GM13976 (cell line): Measurements from ENCODE around the gene PIK3C2G.

Experiments
- DNase-seq: peaks from one replicate; pipeline ENCODE4 v3.0.0; 2012; ENCODE audit warnings: low spot score
- in situ Hi-C: fragments of 300-500 bp; cut with MboI; formaldehyde crosslinking; loops from one replicate; pipeline ENCODE4 v1.12.0; 2022; ENCODE audit warnings: low sequenced_read_pairs, mixed read lengths, inconsistent platforms; ENCODE audit not compliant: unreplicated experiment
- TF ChIP-seq, protein P1 (sequence below): IDR thresholded peaks from 2 replicates; pipeline ENCODE4 v1.5.1; 2012; ENCODE audit warnings: borderline replicate concordance, mild to moderate bottlenecking; ENCODE audit not compliant: insufficient read depth; ENCODE audit errors: extremely low read depth, missing control alignments, control extremely low read depth

Gene PIK3C2G

DNA sequence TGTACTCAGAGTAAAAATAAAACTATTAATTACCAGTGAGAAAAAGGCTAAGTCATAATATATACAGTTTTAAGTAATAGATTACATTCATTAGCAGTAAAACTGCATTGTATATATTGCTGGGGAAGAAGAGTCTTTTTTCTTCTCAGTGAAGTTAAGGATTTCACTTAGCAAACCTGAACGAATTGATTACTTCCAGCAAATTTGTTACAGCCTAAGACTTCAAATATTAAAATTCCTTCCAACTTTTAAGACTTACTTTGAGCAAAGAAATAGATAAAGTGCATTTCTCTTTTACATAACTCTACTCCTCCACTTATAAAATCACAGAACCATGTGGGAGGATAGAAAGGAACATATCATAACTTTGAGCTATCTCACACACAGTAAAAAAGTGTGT, 43.3 kb downstream of the PIK3C2G start:
- no peak for DNase-seq
- in situ Hi-C loops, result no loop called here
- TF ChIP-seq, protein P1, sequence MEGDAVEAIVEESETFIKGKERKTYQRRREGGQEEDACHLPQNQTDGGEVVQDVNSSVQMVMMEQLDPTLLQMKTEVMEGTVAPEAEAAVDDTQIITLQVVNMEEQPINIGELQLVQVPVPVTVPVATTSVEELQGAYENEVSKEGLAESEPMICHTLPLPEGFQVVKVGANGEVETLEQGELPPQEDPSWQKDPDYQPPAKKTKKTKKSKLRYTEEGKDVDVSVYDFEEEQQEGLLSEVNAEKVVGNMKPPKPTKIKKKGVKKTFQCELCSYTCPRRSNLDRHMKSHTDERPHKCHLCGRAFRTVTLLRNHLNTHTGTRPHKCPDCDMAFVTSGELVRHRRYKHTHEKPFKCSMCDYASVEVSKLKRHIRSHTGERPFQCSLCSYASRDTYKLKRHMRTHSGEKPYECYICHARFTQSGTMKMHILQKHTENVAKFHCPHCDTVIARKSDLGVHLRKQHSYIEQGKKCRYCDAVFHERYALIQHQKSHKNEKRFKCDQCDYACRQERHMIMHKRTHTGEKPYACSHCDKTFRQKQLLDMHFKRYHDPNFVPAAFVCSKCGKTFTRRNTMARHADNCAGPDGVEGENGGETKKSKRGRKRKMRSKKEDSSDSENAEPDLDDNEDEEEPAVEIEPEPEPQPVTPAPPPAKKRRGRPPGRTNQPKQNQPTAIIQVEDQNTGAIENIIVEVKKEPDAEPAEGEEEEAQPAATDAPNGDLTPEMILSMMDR, result no peak

DNA sequence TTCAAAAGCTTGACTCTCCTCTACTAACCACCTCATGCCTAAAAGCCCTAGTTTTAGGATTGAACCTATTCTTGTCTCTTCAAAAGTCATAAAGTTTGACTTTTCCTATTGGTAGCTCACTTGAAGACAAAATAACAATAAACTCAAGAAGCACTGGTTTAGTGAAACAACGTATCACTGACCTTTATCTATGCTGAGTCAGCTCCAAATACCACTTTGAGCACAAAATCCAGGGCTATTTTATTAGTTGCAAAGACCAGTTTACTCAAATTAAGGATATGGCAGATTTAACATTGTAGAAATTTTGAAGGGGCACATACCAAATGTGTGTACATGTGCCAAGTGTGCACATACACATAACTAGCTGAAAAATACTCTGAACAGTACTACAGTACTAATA, 45.0 kb downstream of the PIK3C2G start:
- TF ChIP-seq, protein P1, result no peak

DNA sequence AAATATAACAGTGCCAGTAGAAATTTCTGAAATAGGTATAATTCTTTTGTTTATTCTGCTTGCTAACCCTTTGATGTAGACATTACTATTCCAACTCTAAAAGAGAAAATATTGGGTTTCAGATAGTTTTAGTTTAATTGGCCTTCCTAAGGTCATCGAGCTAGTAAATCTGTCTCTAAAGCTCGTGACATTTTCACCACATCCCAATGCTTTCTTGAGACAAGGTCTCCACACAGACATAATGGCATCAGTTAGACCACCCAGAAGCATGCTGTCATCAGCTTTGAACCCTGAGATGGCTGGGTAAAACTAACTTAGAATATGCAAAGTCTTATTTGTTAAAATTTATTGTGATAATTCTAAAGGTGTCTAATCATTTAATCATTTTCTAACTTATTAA, 52.0 kb downstream of the PIK3C2G start:
- in situ Hi-C loops, result no loop called here
- no peak for DNase-seq
- TF ChIP-seq, protein P1, result no peak

More for the DNA sequence above, 45.0 kb downstream of the PIK3C2G start:
- DNase-seq, result no peak
- in situ Hi-C loops, result no loop called here

DNA sequence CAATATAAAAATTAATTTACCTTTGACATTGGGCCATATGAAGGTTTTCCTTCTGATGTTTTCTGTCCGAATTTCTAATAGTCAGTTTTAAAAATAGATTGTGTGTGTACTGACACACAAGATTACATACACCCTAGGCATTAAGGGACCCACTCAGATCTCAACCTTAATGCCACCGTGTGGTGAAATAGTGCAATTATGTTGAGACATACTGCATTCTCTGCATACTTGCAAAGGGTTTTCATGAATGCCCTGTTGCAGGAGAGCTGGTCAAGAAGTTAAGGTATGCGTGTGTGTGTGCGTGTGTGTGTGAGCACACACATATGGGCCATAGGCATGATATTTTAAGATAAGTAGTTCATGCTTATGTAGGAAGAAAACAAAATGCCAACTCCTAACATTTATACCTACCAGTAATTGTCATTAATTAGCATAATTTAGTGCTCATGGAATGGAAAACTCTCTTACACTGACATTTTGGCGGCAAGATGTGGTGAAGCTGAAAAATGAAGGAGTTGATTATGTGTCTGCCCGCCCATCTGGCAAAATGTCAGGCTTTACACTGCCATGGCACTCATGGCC, 58.8 kb downstream of the PIK3C2G start:
- peak; percentile 16 for DNase-seq
- TF ChIP-seq, protein P1, result no peak
- in situ Hi-C loops, result no loop called here

DNA sequence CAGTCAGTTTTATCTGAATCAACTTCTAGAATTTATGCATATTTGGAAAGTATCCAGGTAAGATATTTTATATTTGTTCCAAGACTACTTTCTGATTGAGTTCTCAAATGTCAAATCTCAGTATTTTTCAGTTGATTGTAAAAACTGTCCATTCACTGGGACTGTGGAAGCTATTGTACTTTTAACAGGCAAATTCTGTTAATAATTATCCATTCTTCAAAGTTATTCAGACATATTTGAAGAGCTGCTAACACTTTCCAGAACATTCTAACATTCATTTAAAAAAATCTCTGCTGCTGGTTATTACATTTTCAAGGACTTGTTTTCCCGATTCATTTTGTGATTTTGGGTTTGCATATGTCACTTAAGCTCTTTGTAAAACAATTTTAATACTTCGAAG, 59.7 kb downstream of the PIK3C2G start:
- DNase-seq, result no peak
- in situ Hi-C loops, result no loop called here
- TF ChIP-seq, protein P1, result no peak

DNA sequence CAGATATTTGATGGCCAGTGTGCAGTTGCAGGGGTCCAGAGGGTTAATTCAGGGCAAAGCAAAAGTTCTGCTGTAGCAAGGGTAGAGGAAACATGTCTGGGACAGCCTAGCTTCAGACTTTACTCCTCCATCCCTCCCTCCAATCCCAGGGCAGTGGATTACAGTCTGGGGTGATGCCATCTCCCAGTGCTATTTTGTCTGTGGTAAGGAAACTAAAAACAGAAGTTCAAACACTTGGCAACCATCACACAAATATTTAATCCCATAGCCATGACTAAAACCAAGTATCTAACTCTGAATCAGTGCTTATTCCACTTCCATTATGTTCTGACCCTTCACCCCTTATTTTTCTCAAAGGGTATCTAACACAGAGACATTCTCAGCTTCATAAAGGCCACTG, 61.8 kb downstream of the PIK3C2G start:
- TF ChIP-seq, protein P1, result no peak
- in situ Hi-C loops, result no loop called here
- no peak for DNase-seq
